Measurements from ENCODE around the gene ANXA3. TPM values are rescaled to one million over a fixed set of nuclear protein-coding genes. Genes with fewer than 3 reads are reported as not detected.

ANXA3 gene
- total RNA-seq, 1 experiment from 2014 or later, result 0.86 TPM

- Histone ChIP-seq H3K9me3 (ENCODE audit: low read depth, low read length, poor library complexity, severe bottlenecking) (no peaks in the 10 kb centered on the region), H3K4me1 (ENCODE audit: insufficient read depth, low read length, poor library complexity, severe bottlenecking) (no peaks in the 10 kb centered on the region), H3K4me3 (ENCODE audit: low read depth, low read length, poor library complexity, severe bottlenecking) (no peak overlapping the region), H3K36me3 (ENCODE audit: insufficient read depth, low read length, poor library complexity, severe bottlenecking) (no peaks in the 10 kb centered on the region), H3K27ac (ENCODE audit: low read depth, low read length, poor library complexity, severe bottlenecking) (no peak overlapping the region), H3K27me3 (replicated peaks; ENCODE audit: insufficient read depth, low read depth, low read length, poor library complexity) (no peaks in the 10 kb centered on the region)
- CTCF ChIA-PET, result no interaction called here
- intact Hi-C loops (cut with micrococcal nuclease; ENCODE audit: unreplicated experiment), result no loop called here
- no peak for DNase-seq (ENCODE audit: low spot score)
- POLR2A ChIA-PET (ENCODE audit: low non-redundant PET), result no interaction called here
- no peak for TF ChIP-seq CTCF (conservative IDR thresholded peaks at IDR 0.05; ENCODE audit: low read depth, low read length)
- no peak for TF ChIP-seq EZH2 (IDR thresholded peaks at IDR 0.05; ENCODE audit: borderline replicate concordance, low read depth, low read length, poor library complexity, severe bottlenecking)
- BruUV-seq (replicated peaks), result no TSS peak
These were observed 14.4 kb downstream of the ANXA3 start for GRCh38 chr4:78565971-78566372.

- no peaks in the 10 kb centered on the region for H3K4me1 ChIP-seq (ENCODE audit: insufficient read depth, low read length, poor library complexity, severe bottlenecking)
- intact Hi-C loops (cut with micrococcal nuclease; ENCODE audit: unreplicated experiment), result no loop called here
- ChIA-PET CTCF (no interaction called here), POLR2A (ENCODE audit: low non-redundant PET) (no interaction called here)
- DNase-seq (ENCODE audit: low spot score), result no peak
- no TSS peak for BruUV-seq (replicated peaks)
- H3K36me3 ChIP-seq (ENCODE audit: insufficient read depth, low read length, poor library complexity, severe bottlenecking), result no peaks in the 10 kb centered on the region
- H3K27me3 ChIP-seq (replicated peaks; ENCODE audit: insufficient read depth, low read depth, low read length, poor library complexity), result no peaks in the 10 kb centered on the region
- H3K27ac ChIP-seq (ENCODE audit: low read depth, low read length, poor library complexity, severe bottlenecking), result no peak overlapping the region
- TF ChIP-seq EZH2 (IDR thresholded peaks at IDR 0.05; ENCODE audit: borderline replicate concordance, low read depth, low read length, poor library complexity, severe bottlenecking) (no peak), CTCF (conservative IDR thresholded peaks at IDR 0.05; ENCODE audit: low read depth, low read length) (no peak)
- H3K9me3 ChIP-seq (ENCODE audit: low read depth, low read length, poor library complexity, severe bottlenecking), result no peaks in the 10 kb centered on the region
- no peak overlapping the region for H3K4me3 ChIP-seq (ENCODE audit: low read depth, low read length, poor library complexity, severe bottlenecking)
These were observed 15.4 kb downstream of the ANXA3 start for GRCh38 chr4:78566834-78567499.

GRCh38 chr4:78567500-78568060 lies 16.0 kb downstream of the ANXA3 start:
- TF ChIP-seq CTCF (conservative IDR thresholded peaks at IDR 0.05; ENCODE audit: low read depth, low read length) (no peak), EZH2 (IDR thresholded peaks at IDR 0.05; ENCODE audit: borderline replicate concordance, low read depth, low read length, poor library complexity, severe bottlenecking) (no peak)
- BruUV-seq (replicated peaks), result no TSS peak
- ChIA-PET CTCF (no interaction called here), POLR2A (ENCODE audit: low non-redundant PET) (no interaction called here)
- Histone ChIP-seq H3K36me3 (ENCODE audit: insufficient read depth, low read length, poor library complexity, severe bottlenecking) (no peaks in the 10 kb centered on the region), H3K4me1 (ENCODE audit: insufficient read depth, low read length, poor library complexity, severe bottlenecking) (no peaks in the 10 kb centered on the region), H3K27ac (ENCODE audit: low read depth, low read length, poor library complexity, severe bottlenecking) (no peak overlapping the region), H3K27me3 (replicated peaks; ENCODE audit: insufficient read depth, low read depth, low read length, poor library complexity) (no peaks in the 10 kb centered on the region), H3K9me3 (ENCODE audit: low read depth, low read length, poor library complexity, severe bottlenecking) (no peaks in the 10 kb centered on the region), H3K4me3 (ENCODE audit: low read depth, low read length, poor library complexity, severe bottlenecking) (no peak overlapping the region)
- intact Hi-C loops (cut with micrococcal nuclease; ENCODE audit: unreplicated experiment), result no loop called here
- no peak for DNase-seq (ENCODE audit: low spot score)

Data from A673 (cell line).